Right renal cortex interstitium (tissue), 3 donors: ENCODE results near the gene HERC4. TPM values are rescaled to one million over a fixed set of nuclear protein-coding genes. Genes with fewer than 3 reads are reported as not detected.
"Not testable (repeated sequence)": the region's sequence is repeated elsewhere in the genome, so short reads cannot be mapped to it uniquely, and the experiment has no call there.

Experiments used
- DNase-seq, 3 donors: peaks; one replicate each; pipeline ENCODE4 v3.0.0-alpha.2; 2013; ENCODE audit warnings: low read depth in 3 of 3, low spot score in 2 of 3
- polyA plus RNA-seq, 3 donors: library from polyadenylated mRNA; unstranded; fragments of 120-200 nt; gene quantifications; one replicate each; pipeline ENCODE4 v1.2.1, GENCODE V29; 2013; ENCODE audit not compliant: insufficient read length in 3 of 3

Gene HERC4
- polyA plus RNA-seq, 3 donors: 43.6 to 45.8 (median 45.0) TPM

DNA sequence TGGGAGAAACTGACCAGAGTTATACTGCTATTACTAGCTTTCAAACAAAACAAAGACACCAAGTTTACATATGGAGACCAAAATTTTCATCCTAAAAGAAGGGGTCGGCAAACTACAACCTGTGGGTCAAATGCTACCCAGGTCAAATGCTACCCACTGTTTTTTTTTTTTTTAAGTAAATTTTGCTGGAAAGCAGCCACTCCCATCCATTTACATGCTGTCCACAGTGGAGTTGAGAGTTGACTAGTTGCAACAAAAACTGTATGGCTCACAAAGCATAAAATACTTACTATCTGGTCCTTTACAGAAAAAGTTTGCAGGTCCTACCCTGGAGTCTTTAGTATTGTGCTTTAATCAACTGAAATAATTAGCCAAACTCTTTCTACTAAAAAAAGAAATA is 99.2 kb downstream of the HERC4 start:
- DNase-seq: no peak

DNA sequence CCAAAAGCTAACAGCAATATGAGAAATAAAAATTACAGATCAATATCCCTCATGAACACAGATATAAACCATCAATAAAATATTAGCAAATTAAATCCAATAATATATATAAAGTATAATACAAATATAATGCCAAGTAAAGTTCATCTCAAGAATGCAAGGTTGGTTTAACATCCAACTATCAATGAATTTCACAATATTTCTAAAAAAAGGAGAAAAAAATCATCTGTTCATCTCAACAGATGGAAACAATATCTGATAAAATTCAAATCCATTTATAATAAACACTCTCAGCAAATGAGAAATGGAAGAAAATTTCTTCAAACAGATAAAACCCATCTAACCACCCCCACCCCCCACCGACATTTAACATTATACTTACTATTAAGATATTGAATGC is 103.8 kb downstream of the HERC4 start:
- DNase-seq: no peak

DNA sequence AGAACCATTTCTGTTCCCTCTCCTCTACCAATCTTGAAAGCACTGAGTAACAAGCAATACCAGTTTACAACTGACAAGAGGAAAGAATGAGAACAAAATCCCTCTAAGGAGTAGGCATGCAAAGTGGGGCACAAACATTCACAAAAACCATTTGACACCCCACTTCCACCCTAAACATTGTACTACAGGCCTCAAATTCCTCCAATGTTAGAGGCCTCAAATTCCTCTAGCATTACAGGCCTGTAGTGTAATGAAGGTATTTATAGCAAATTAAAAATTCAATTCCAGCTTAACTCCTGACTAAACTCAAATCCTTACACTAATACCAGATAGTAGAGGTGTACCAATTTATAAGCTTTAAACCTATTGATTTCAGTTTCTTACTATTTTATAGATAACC is 105.2 kb downstream of the HERC4 start:
- DNase-seq: no peak

- DNase-seq: not testable (repeated sequence)
These were observed 109.0 kb downstream of the HERC4 start for GRCh38 chr10:67966035-67966434.

- DNase-seq: no peak
These were observed 109.6 kb downstream of the HERC4 start for GRCh38 chr10:67965456-67965855.

DNA sequence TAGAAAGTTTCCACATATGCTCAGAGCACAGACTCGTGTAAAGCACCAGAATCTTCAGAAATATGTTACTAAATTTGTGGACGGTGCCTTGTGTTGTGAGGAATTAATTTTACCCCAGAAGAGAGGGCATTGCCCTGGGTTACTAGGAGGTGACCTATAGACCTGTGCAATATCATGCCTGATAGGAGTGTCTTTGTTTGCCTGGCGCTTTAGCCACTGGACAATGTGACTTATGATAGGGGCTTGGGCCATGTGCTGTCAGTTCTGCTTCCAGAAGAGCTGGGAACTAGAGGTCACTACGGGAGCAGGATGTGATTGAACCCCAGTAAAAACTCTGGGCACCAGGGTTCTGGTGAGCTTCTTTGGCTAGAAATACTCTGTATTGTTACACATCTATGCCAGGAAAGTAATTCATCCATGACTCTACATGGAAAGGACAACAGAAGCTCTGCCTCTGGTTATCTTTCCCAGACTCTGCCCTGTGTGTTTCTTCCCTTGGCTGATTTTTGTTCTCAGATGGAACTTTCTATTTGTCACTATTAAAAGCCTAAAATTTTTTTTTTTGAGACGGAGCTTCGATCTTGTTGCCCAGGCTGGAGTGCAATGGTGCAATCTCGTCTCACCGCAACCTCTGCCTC is 115.1 kb downstream of the HERC4 start:
- no peak for DNase-seq

- DNase-seq: no peak
These were observed 119.5 kb downstream of the HERC4 start for GRCh38 chr10:67955614-67956013.

GRCh38 chr10:67943917-67944316 is 131.2 kb downstream of the HERC4 start:
- no peak for DNase-seq

GRCh38 chr10:67936416-67936815 is 138.7 kb downstream of the HERC4 start:
- DNase-seq: no peak

- DNase-seq: no peak
These were observed 139.9 kb downstream of the HERC4 start for GRCh38 chr10:67935223-67935622.

GRCh38 chr10:67934336-67934735 is 140.7 kb downstream of the HERC4 start:
- no peak for DNase-seq

DNA sequence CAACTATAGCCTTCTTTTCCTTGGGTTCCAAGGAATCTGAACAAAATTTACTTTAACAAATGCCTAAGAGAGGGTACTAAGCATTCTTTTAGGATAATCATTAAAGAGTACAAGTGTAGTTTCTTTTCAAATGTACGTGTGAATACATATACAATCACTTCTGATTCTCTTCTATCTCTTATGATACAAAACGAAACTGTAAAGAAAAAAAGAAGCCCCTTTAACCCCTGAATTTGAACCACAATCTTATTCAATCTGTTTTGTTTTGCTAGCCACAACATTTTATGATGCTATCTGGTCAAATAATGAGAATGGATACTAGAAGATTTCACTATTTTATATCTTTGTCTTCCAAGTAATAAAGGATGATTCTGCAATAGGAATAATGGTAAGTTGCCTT is 141.9 kb downstream of the HERC4 start:
- DNase-seq: no peak

DNA sequence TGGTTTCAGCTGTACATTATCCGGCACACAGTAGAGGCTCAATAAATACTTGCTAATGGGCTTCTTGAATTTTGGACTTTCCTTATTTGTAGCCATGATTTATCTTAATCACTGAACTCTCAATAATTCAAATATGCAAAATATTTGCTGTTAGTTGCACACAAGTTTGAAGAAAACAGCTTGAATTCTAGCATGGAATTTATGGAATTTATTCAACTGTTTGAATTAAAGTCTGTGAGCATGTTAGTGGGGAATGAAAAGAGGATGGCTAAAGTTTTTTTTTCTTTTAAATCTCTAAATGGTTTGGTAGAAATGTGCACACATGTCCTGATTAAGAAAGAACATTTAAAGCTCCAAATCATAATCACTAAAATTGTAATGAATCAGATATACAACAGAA is 148.1 kb downstream of the HERC4 start:
- no peak for DNase-seq

DNA sequence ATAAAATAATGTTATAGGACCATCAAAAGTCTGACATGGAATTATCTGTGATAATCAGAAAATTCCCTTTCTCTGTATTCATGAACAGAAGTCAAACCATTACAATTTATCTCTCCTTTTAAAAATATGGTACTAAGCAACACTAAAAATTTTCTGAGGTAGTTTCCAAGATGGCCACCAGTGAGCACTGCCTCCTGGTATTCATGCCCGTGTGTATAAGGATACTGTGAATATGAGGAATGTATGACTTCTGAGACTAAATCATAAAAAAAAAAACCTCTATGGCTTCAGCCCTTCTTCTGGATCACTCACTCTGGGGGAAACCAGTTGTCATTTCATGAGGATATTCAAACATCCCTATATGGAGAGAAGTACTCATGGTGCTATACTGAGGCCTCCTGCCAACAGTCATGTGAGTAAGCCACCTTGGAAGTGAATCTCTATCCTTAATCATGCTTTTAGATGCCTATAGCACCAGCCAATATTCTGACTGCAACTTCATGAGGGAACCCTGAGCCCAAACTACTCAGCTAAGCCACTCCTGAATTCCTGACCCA is 149.6 kb downstream of the HERC4 start:
- DNase-seq: no peak

DNA sequence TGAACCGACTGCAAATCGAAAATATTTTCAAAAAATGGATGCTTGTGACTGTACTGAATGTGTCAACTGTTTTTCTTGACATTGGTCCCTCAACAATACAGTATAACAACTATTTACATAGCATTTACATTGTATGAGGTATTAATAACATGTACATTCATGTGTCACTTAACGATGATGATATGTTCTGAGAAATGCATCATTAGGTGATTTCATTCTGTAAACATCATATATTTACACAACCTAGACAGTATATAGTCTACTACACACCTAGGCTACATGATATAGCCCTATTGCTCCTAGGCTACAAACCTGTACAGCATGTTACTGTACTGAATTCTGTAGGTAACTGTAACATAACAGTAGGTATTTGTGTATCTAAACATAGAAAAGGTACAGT is 150.9 kb downstream of the HERC4 start:
- no peak for DNase-seq

DNA sequence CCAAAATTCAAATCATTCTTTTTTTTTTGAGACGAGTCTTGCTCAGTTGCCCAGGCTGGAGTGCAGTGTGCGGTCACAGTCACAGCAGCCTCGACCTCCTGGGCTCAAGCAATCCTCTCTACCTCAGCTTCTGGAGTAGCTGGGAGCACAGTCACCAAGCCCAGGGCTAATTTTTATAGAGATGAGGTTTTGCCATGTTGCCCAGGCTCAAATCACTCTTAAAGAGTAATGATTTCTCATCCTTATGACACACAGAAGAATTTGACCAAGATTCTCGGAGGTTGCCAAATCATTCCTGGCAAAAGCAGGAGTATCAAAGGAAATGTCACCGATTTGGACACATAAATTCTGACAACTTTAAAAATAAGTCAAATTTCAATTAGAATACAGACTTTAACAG is 151.5 kb downstream of the HERC4 start:
- DNase-seq: no peak

DNA sequence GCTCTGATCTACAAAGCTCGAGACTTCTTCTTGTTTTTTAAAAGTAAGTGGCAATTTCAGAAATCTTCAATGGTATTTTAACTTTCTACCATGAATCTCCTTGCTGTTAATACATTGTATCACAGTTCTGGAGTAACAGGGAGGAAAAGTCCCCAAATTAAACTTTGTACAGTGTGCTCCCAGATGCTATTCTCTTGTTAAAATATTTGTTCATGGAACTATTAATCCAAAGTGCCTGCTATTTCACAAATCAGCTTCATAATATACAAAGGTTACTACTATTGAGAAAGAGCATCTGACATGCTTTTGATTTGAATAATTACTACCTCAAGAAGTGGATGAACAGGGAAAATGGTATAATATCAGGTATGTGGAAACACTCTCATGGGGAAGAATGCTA is 154.0 kb downstream of the HERC4 start:
- no peak for DNase-seq

DNA sequence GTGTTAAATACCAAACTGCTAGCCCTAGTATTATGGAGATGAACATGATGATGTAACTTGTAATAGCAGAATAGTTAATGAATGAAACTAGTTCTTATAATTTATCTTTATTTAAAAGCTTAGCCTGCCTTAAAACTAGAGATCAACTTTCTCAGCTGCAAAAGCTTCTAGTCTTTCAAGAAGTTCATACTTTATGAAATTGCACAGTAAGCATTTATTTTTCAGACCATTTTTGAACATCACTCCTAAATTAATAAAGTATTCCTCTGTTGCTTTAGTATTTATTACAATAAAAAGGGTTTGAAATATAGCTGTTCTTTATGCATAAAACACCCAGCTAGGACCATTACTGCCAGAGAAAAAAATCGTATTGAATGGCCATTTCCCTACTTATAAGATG is 157.4 kb downstream of the HERC4 start:
- DNase-seq: no peak

- no peak for DNase-seq
These were observed 157.9 kb downstream of the HERC4 start for GRCh38 chr10:67917169-67917568.

DNA sequence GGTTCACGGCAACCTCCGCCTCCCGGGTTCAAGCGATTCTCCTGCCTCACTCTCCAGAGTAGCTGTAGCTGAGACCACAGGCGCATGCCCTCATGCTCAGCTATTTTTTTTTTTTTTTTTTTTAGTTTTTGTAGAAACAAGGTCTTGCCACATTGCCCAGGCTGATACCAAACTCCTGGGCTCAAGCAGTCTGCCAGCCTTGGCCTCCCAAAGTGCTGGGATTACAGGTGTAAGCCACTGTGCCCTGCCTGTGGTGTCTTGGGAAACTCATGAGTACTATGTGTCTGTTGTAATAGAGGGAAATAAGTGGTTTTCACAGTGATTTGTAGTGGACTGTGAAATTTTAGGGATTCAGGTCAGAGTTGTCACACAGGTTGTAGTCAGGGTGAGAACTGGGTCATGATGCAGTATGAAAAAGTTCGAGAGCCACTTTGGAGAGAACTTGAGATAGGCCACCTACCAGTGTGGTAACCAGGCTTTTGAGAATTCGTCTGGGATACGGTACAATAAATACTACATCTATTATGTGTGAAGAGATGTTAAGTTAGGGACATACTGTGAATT is 160.2 kb downstream of the HERC4 start:
- DNase-seq: no peak

DNA sequence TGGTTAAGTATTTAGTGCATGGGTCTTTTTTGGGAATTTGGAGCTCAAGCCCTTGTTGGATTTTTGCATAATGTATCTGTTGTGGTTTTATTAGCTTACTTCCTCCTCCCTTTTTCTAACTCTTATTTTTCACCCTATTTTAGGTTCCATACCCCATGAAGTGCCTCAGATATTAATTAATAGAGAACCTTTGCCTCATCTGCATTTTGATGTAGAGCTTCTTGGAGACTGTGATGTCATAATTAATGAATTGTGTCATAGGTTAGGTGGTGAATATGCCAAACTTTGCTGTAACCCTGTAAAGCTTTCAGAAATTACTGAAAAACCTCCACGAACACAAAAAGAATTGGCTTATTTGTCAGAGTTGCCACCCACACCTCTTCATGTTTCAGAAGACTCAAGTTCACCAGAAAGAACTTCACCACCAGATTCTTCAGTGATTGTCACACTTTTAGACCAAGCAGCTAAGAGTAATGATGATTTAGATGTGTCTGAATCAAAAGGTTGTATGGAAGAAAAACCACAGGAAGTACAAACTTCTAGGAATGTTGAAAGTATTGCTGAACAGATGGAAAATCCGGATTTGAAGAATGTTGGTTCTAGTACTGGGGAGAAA is 162.6 kb downstream of the HERC4 start:
- DNase-seq: no peak

GRCh38 chr10:67903581-67903980 is 171.5 kb downstream of the HERC4 start:
- no peak for DNase-seq
